K562 (cell line): Measurements from ENCODE around the gene FOXJ1. TPM values are rescaled to one million over a fixed set of nuclear protein-coding genes. Genes with fewer than 3 reads are reported as not detected.

Experiments
- FIP1L1 ChIP-seq: fragments of 200-400 bp; formaldehyde crosslinking; IDR thresholded peaks from 2 replicates; pipeline ENCODE4 v1.6.1; 2018; ENCODE audit warnings: mild to moderate bottlenecking, low read depth, low read length; ENCODE audit not compliant: poor library complexity, severe bottlenecking
- HES1 ChIP-seq: fragments of 450-650 bp; IDR thresholded peaks from 2 replicates; pipeline ENCODE4 v1.6.1; 2016; ENCODE audit warnings: low read depth, mild to moderate bottlenecking, moderate library complexity
- LEF1 ChIP-seq: fragments of 450-650 bp; IDR thresholded peaks from 2 replicates; pipeline ENCODE4 v1.6.1; 2016; ENCODE audit warnings: mild to moderate bottlenecking
- MBD2 ChIP-seq: sonication (generic); IDR thresholded peaks from 2 replicates; pipeline ENCODE4 v1.6.1; 2016; ENCODE audit warnings: low read depth, borderline replicate concordance
- MTA1 ChIP-seq: fragments of 450-650 bp; IDR thresholded peaks from 2 replicates; pipeline ENCODE4 v1.6.1; 2017; ENCODE audit warnings: borderline replicate concordance
- NBN ChIP-seq: fragments of 450-650 bp; IDR thresholded peaks from 2 replicates; pipeline ENCODE4 v1.6.1; 2016; ENCODE audit warnings: low read depth, mild to moderate bottlenecking
- NR2C2 ChIP-seq, 2 experiments: fragments of 200-800 bp in 1 of 2; sonication (Bioruptor generic) in 1 of 2; sonication (generic) in 1 of 2; formaldehyde crosslinking in 1 of 2; IDR thresholded peaks; 2 replicates each; pipeline versions ENCODE4 v1.6.1 to v1.8.0; 2016 to 2022; ENCODE audit warnings: mild to moderate bottlenecking in 1 of 2, missing compliant biosample characterization in 1 of 2, missing genetic modification characterization in 1 of 2, missing genetic modification reagents in 1 of 2
- PHF20 ChIP-seq: fragments of 450-650 bp; IDR thresholded peaks from 2 replicates; pipeline ENCODE4 v1.6.1; 2018; ENCODE audit not compliant: partially characterized antibody
- POU5F1 ChIP-seq: fragments of 150-350 bp; IDR thresholded peaks from 2 replicates; pipeline ENCODE4 v1.6.1; 2014; ENCODE audit warnings: borderline replicate concordance, low read length, low read depth, mild to moderate bottlenecking; ENCODE audit not compliant: partially characterized antibody
- SNAPC5 ChIP-seq: fragments of 250-450 bp; sonication (Bioruptor Pico); IDR thresholded peaks from 2 replicates; pipeline ENCODE4 v1.8.0; 2021; ENCODE audit warnings: moderate library complexity, mild to moderate bottlenecking, inconsistent platforms
- TSC22D4 ChIP-seq: fragments of 450-650 bp; IDR thresholded peaks from 2 replicates; pipeline ENCODE4 v1.6.1; 2016; ENCODE audit warnings: missing genetic modification characterization, missing biosample characterization, control low read depth
- ZNF280A ChIP-seq: fragments of 450-650 bp; IDR thresholded peaks from 2 replicates; pipeline ENCODE4 v1.6.1; 2018; ENCODE audit warnings: mild to moderate bottlenecking, low read depth; ENCODE audit not compliant: partially characterized antibody
- ZNF507 ChIP-seq: conservative IDR thresholded peaks from 2 replicates; pipeline ENCODE4 v1.6.1; 2017; ENCODE audit warnings: missing genetic modification characterization, missing compliant biosample characterization
- ZNF592 ChIP-seq: fragments of 450-650 bp; IDR thresholded peaks from 2 replicates; pipeline ENCODE4 v1.6.1; 2017; ENCODE audit warnings: antibody characterized with exemption, mild to moderate bottlenecking
- polyA plus RNA-seq, 8 experiments: library from polyadenylated mRNA; depleted of rRNA in 4 of 8; stranded (reverse) in 5 of 8; unstranded in 3 of 8; fragments of >200 nt; fragmentation: Nextera tagmentation in 2 of 8; fragmentation: Illumina TruSeq in 1 of 8; extraction: Ambion mirVana in 2 of 8; extraction: Trizol in 1 of 8; gene quantifications; 2 replicates each; pipeline versions ENCODE4 v1.2.1 to v1.2.3, GENCODE V29; 2011 to 2014; ENCODE audit warnings: inconsistent platforms in 1 of 8, missing spikeins in 1 of 8
- total RNA-seq, 7 experiments: library from RNA; depleted of rRNA in 6 of 7; stranded (reverse); fragments of >200 nt in 6 of 7; fragmentation: Illumina TruSeq in 2 of 7; extraction: Trizol in 2 of 7; gene quantifications; 2 replicates each; pipeline versions ENCODE4 v1.2.1 to v1.2.3, GENCODE V29; 2011 to 2021; ENCODE audit warnings: low replicate concordance in 1 of 7
- TF ChIP-seq, protein P1 (sequence below): IDR thresholded peaks from 2 replicates; pipeline ENCODE4 v1.6.1; 2011; ENCODE audit not compliant: insufficient read length; ENCODE audit errors: extremely low read depth
- TF ChIP-seq, protein P2 (sequence below): fragments of 450-650 bp; formaldehyde crosslinking; IDR thresholded peaks from 2 replicates; pipeline ENCODE4 v1.4.0; 2020; ENCODE audit warnings: mild to moderate bottlenecking

FOXJ1 gene
- total and polyA plus RNA-seq, 9 of the 15 experiments (the other 6 are each of a cell fraction or from before 2014, with no cell fraction given) = 0.07 TPM; not detected in 8

- no peak for TF ChIP-seq TSC22D4 (tag)
- TF ChIP-seq POU5F1 = no peak
- TF ChIP-seq, protein P1, sequence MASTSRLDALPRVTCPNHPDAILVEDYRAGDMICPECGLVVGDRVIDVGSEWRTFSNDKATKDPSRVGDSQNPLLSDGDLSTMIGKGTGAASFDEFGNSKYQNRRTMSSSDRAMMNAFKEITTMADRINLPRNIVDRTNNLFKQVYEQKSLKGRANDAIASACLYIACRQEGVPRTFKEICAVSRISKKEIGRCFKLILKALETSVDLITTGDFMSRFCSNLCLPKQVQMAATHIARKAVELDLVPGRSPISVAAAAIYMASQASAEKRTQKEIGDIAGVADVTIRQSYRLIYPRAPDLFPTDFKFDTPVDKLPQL = no peak
- TF ChIP-seq, protein P2, sequence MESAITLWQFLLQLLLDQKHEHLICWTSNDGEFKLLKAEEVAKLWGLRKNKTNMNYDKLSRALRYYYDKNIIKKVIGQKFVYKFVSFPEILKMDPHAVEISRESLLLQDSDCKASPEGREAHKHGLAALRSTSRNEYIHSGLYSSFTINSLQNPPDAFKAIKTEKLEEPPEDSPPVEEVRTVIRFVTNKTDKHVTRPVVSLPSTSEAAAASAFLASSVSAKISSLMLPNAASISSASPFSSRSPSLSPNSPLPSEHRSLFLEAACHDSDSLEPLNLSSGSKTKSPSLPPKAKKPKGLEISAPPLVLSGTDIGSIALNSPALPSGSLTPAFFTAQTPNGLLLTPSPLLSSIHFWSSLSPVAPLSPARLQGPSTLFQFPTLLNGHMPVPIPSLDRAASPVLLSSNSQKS (CRISPR knock-in tag) = no peak
- no peak; the same call in 1 of the 2 replicates for TF ChIP-seq NR2C2 (CRISPR knock-in tag; IDR thresholded peaks at IDR 0.05)
- TF ChIP-seq NR2C2 (tag; IDR thresholded peaks at IDR 0.05) = peak; percentile 95
- peak; percentile 90 for TF ChIP-seq ZNF592
- TF ChIP-seq MBD2 = no peak
- TF ChIP-seq ZNF280A = no peak
- no peak for TF ChIP-seq NBN
- TF ChIP-seq SNAPC5 (CRISPR knock-in tag) = no peak
- no peak for TF ChIP-seq LEF1
- no peak for TF ChIP-seq ZNF507 (tag)
- peak; percentile 48 for TF ChIP-seq PHF20
- no peak for TF ChIP-seq FIP1L1
- no peak for TF ChIP-seq HES1
- TF ChIP-seq MTA1 = no peak
These were observed 41.1 kb upstream of the FOXJ1 start (continued) for GRCh38 chr17:76182016-76182764.
